Omental fat pad (tissue), 4 donors: ENCODE data around the gene CRTC3. TPM values are rescaled to one million over a fixed set of nuclear protein-coding genes. Genes with fewer than 3 reads are reported as not detected.

ENCODE experiments used
- ATAC-seq: fragments of 150-250 bp; one replicate; pipeline ENCODE4 v1.9.1; 2016; ENCODE audit warnings: mild to moderate bottlenecking, moderate library complexity; ENCODE audit not compliant: low FRiP score
- DNase-seq: peaks from one replicate; pipeline ENCODE4 v3.0.0-alpha.2; 2019; ENCODE audit warnings: low spot score
- total RNA-seq, 4 donors: library from RNA; depleted of rRNA; stranded (reverse); fragments of >200 nt; gene quantifications; one replicate each; pipeline ENCODE4 v1.1.0, GENCODE V29; 2016
- TF ChIP-seq, protein P1 (sequence below), 3 donors: fragments of 450-650 bp; IDR thresholded peaks; one replicate each; pipeline ENCODE4 v1.5.1; 2016 to 2017; ENCODE audit warnings: antibody characterized with exemption in 3 of 3, mild to moderate bottlenecking in 3 of 3, moderate library complexity in 2 of 3

Gene CRTC3, protein sequence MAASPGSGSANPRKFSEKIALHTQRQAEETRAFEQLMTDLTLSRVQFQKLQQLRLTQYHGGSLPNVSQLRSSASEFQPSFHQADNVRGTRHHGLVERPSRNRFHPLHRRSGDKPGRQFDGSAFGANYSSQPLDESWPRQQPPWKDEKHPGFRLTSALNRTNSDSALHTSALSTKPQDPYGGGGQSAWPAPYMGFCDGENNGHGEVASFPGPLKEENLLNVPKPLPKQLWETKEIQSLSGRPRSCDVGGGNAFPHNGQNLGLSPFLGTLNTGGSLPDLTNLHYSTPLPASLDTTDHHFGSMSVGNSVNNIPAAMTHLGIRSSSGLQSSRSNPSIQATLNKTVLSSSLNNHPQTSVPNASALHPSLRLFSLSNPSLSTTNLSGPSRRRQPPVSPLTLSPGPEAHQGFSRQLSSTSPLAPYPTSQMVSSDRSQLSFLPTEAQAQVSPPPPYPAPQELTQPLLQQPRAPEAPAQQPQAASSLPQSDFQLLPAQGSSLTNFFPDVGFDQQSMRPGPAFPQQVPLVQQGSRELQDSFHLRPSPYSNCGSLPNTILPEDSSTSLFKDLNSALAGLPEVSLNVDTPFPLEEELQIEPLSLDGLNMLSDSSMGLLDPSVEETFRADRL
- total RNA-seq, result 10 to 100 TPM; 31.5 to 52.8 (median 44.3) TPM

DNA sequence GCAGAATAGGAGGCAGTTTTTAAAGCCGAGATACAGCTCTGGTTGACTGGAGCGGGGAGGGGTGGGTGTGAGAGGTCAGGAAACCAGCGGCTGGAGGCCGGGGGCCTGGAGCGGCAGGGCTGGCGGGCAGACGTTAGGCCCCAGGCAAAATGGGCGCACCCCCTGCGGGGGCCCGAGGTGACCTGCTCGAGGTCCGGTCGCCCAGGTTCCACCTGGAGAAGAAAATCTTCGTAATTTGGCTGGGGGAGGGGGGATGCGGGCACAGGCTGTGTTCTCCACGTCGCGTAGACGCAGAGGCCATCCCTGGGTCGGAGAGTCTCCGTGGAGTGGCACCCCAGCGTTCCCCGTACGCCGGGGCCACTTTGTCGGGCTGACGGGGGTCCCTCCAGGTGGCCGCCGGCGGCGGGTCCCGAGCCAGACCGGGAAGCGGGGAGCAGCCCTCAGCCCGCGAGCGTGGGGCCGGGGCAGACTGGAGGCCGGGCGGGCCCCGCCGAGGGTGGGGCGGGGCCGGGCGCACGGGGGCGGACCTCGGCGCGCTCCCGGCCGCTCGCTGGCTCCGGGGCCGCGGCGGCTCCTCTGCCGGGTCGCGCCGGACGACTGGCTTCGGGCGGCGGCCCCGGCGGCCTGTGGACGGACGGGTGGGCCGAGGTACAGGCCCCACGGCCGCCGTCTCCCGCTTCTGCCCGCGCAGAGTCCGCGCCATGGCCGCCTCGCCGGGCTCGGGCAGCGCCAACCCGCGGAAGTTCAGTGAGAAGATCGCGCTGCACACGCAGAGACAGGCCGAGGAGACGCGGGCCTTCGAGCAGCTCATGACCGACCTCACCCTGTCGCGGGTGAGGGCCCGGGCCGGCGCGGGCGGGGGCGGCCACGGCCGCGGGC, at the start of gene CRTC3:
Gene CRTC3, plus strand, starts transcription at position 553 of the 879 bp plus-strand sequence. Its CDS starts 149 bp downstream, at position 702.
- ATAC-seq, result peak; percentile 91
- TF ChIP-seq, protein P1, sequence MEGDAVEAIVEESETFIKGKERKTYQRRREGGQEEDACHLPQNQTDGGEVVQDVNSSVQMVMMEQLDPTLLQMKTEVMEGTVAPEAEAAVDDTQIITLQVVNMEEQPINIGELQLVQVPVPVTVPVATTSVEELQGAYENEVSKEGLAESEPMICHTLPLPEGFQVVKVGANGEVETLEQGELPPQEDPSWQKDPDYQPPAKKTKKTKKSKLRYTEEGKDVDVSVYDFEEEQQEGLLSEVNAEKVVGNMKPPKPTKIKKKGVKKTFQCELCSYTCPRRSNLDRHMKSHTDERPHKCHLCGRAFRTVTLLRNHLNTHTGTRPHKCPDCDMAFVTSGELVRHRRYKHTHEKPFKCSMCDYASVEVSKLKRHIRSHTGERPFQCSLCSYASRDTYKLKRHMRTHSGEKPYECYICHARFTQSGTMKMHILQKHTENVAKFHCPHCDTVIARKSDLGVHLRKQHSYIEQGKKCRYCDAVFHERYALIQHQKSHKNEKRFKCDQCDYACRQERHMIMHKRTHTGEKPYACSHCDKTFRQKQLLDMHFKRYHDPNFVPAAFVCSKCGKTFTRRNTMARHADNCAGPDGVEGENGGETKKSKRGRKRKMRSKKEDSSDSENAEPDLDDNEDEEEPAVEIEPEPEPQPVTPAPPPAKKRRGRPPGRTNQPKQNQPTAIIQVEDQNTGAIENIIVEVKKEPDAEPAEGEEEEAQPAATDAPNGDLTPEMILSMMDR (IDR thresholded peaks at IDR 0.05), result no peak
- DNase-seq, result no peak

DNA sequence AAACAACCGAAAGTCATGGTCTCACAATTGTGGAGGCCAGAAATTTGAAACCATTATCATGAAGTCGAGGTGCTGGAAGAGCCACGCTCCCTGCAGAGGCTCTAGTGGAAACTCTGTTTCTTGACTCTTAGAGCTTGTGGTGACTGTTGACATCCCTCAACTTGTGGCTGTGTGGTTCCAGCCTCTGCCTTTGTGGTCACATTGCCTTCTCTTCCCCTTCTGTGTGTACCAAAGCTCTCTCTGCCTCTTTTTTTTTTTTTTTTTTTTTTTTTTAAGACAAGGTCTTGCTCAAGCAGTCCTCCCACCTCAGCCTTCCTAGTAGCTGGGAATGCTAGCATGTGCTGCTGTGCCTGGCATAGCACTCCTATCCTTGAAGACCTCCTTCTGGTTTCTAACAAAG, 48.7 kb upstream of the CRTC3 start:
- no peak for ATAC-seq
- DNase-seq, result no peak
- TF ChIP-seq, protein P1 (IDR thresholded peaks at IDR 0.05), result no peak

DNA sequence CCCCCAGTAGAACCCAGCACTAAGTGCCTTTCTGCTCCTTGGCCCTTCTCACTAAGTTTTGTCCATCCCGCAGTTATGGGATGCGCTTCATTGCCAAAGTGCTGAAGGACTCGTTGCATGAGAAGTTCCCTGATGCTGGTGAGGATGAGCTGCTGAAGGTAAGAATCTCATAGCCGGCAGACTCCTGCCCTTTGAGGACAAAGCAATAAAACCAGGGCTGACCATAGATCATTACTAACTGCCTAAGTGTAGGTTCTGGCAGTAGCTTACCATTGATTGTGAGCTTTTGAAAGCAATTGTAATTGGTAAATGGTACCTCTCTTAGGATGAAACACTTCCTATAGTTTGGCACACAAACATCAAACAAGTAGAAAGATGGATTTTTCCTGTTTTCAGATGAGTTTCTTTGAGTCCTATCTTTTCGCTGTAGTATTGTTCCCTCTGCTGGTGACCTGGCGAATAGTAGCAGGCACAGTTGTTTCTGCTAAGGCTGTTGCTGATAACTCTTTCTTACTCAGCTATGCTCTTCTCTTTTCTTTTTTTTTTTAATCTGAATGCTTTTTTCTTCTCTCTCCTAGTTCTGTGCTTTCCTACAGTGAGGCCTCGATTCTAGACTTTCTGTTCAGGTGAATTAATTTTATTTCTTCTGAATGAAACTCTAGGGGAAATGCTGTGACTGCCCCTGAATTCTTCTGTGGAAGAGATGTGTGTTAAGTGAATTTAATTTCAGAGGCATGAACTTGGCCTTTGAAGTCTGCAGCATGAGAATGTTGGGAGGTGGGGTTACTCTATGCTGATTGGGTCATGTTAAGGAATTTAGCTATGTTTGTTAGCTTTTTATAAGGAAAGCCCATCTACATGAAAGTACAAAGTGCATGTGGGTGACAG, 47.4 kb upstream of the CRTC3 start:
- TF ChIP-seq, protein P1 (IDR thresholded peaks at IDR 0.05), result peak in 2 of 3 donors; percentile 9 to 51
- no peak for ATAC-seq
- DNase-seq, result no peak

DNA sequence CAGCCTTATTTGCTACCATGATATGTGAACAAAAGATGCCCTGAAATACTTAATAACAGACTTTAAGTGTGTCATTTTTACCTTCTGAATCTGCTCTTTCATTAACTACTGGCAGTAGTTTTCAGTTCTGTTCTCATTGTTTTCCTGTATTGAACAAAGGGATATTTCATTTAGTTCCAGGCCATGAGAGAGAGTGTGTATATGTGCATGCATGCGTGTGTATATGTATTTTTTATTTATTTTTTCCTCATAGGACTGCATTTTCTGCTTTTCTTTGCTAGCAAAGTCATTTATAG, 46.8 kb upstream of the CRTC3 start:
- ATAC-seq, result no peak
- no peak for DNase-seq
- TF ChIP-seq, protein P1 (IDR thresholded peaks at IDR 0.05), result no peak

DNA sequence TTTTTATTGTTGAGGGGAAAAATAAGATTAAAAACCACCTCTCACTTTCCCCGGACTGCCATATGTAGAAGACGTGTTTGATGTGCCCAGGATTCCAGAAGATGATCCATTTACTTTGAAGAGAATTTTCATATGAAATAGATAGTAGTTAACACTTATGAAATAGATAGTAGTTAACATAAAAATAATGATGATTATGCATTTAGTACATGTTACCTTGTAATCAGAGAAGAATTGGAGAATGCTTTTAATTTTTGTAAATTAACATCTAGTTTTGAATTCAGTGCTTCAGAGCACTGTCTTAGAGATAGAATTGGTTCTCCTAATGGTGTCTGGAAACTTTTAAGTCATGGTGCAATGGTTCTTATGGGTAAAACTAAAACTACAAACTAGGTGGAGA, 46.1 kb upstream of the CRTC3 start:
- DNase-seq (no peak), ATAC-seq (no peak)
- TF ChIP-seq, protein P1 (IDR thresholded peaks at IDR 0.05), result no peak

DNA sequence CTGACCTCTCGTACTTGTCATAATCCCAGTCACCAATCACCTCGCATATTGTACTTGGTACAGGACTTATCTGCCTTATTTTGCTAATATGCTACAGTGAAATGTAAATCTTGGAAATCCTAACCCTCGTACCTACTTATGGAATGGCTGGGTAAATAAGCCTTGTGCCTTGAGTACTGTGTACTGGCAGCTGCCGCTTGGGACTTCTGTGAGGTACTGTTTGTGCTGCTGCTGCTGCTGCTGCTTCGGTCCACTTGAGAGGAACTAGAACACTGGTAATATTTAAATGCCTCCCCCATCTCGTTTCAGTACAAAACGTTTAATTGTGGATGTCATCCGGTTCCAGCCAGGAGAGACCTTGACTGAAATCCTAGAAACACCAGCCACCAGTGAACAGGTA, 42.5 kb upstream of the CRTC3 start:
- no peak for ATAC-seq
- no peak for DNase-seq
- TF ChIP-seq, protein P1 (IDR thresholded peaks at IDR 0.05), result no peak
